GM21526 (cell line): ENCODE results near the gene NBPF10.
"Not testable (repeated sequence)": the region's sequence is repeated elsewhere in the genome, so short reads cannot be mapped to it uniquely, and the experiment has no call there.

Experiments
- ATAC-seq: cut with Tn5 transposase; IDR thresholded peaks from one replicate; pipeline ENCODE4 v1.9.1; 2021; ENCODE audit warnings: moderate library complexity; ENCODE audit not compliant: unreplicated experiment, low FRiP score

The NBPF10 gene

DNA sequence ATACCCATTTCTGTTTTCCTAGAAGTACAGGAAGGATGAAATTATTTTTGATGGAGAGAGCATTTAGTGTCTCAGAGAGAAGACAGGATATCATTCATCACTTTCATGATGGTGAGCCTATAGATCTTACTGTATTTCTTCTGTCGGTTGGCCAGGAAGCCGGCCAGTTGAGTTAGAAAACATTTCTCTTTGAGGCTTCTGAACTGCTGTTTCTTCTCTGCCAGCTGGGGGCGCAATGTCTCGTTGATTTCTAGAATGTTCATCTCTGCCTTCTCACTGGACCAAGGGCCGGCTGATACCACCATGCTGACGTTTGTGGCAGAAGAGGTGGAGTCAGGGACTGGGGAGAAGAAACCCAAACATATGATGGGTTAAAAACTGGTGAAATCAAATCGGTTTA lies at the start of gene NBPF10:
Gene NBPF10 (minus strand): TSS at position 340 of the 400 bp plus-strand sequence. CDS start 35 bp downstream, at position 305.
- not testable (repeated sequence) for ATAC-seq

DNA sequence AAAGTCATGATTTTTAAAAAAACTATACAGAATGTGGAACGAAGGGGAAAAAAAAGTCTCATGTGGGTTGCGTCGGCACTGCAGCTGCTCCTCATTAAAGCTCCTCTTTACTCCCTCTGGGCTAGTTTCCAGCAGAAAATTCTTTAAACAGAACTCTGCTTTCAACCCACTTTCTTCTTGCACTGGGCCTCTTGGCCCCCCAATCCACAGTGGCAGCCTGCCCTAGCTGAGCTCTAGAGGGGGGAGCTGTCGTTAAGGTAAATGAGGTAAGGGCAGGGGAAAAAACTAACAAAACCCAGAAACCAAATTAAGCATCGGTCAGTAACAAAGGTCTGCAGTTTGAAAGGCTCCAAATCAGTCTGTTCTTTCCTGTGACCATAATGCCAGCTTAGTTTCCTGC lies 29.9 kb upstream of the NBPF10 start:
- not testable (repeated sequence) for ATAC-seq

- ATAC-seq = not testable (repeated sequence)
Observed at GRCh38 chr1:146167740-146168139, 23.1 kb upstream of the NBPF10 start.

GRCh38 chr1:146167273-146167672 lies 22.7 kb upstream of the NBPF10 start:
- ATAC-seq = not testable (repeated sequence)
